Measurements from ENCODE around the gene DCST2.

DNA sequence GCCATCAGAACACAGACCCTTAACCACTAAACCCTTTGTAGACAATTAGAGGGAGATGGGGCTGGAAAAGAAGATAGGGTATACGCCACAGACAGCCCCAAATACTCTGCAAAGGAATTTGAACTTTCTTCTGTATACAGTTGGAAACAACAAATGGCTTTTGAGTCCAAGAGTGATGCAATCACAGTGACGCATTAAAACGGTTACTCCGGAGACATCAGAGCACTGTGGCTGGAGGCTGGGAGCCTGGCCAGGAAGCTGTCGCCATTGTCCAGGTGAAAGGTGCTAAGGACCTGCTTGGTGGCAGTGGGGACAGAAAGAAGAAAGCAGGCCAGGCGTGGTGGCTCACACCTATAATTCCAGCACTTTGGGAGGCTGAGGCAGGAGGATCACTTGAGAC, 46.3 kb downstream of the DCST2 start:
- TF ChIP-seq GATA3 (IDR thresholded peaks at IDR 0.05; ENCODE audit: low read depth, low read length): no peak
- no peak for TF ChIP-seq GATA2 (IDR thresholded peaks at IDR 0.05; ENCODE audit: low read depth, low read length)

All from SH-SY5Y (cell line).